HG02763 (cell line): ENCODE results near the gene RSAD1.

Source experiments
- ATAC-seq: cut with Tn5 transposase; IDR thresholded peaks from one replicate; pipeline ENCODE4 v1.9.1; 2021; ENCODE audit warnings: mild to moderate bottlenecking, moderate library complexity; ENCODE audit not compliant: unreplicated experiment

RSAD1 gene

GRCh38 chr17:50488880-50489279, 10.2 kb downstream of the RSAD1 start:
- no peak for ATAC-seq

GRCh38 chr17:50491505-50491904, 12.8 kb downstream of the RSAD1 start:
- ATAC-seq: no peak

GRCh38 chr17:50492214-50492613, 13.6 kb downstream of the RSAD1 start:
- ATAC-seq: no peak

- ATAC-seq: no peak
Measured at GRCh38 chr17:50493744-50494143, 15.1 kb downstream of the RSAD1 start.

GRCh38 chr17:50495217-50495823, 16.7 kb downstream of the RSAD1 start:
- no peak for ATAC-seq

- ATAC-seq: no peak
Measured at GRCh38 chr17:50495918-50496317, 17.3 kb downstream of the RSAD1 start.

- ATAC-seq: no peak
Measured at GRCh38 chr17:50498021-50498874, 19.6 kb downstream of the RSAD1 start.

GRCh38 chr17:50499270-50499669, 20.6 kb downstream of the RSAD1 start:
- ATAC-seq: no peak

GRCh38 chr17:50499721-50500120, 21.1 kb downstream of the RSAD1 start:
- ATAC-seq: no peak

GRCh38 chr17:50501054-50501453, 22.4 kb downstream of the RSAD1 start:
- ATAC-seq: no peak

- ATAC-seq: no peak
Measured at GRCh38 chr17:50502301-50502990, 23.8 kb downstream of the RSAD1 start.

GRCh38 chr17:50505591-50506130, 27.0 kb downstream of the RSAD1 start:
- ATAC-seq: no peak

GRCh38 chr17:50506298-50506697, 27.6 kb downstream of the RSAD1 start:
- no peak for ATAC-seq

- no peak for ATAC-seq
Measured at GRCh38 chr17:50507871-50508572, 29.4 kb downstream of the RSAD1 start, which contains the start of gene MYCBPAP. Gene MYCBPAP, plus strand, starts transcription at chr17:50508439. Its CDS starts 236 bp downstream, at chr17:50508675.

GRCh38 chr17:50508573-50509460, 30.2 kb downstream of the RSAD1 start:
- ATAC-seq: no peak

GRCh38 chr17:50511058-50511457, 32.4 kb downstream of the RSAD1 start:
- ATAC-seq: peak; percentile 69

- no peak for ATAC-seq
Measured at GRCh38 chr17:50513495-50513894, 34.8 kb downstream of the RSAD1 start.

GRCh38 chr17:50514388-50514787, 35.7 kb downstream of the RSAD1 start:
- ATAC-seq: no peak

GRCh38 chr17:50514936-50515702, 36.5 kb downstream of the RSAD1 start:
- ATAC-seq: no peak
